Measurements from ENCODE around the gene FAM222B.

DNA sequence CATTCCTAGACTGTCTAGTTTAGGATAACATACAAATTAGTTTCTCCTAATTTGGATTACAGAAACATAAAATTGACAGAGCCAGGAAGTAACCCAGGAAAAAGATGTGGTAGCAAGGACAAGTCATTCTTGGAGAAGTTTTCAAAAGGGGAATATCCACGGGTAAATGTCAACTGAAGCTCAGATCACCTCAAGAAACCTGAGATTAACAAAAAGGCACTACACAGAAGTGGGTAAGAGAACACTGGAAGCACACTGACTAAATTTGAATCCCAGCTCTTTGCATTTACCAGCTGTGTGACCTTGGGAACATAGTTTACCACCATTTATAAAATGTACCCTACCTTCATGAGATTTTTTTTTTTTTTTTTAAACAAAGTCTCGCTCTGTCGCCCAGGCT lies 59.4 kb downstream of the FAM222B start:
- TF ChIP-seq, protein P1, sequence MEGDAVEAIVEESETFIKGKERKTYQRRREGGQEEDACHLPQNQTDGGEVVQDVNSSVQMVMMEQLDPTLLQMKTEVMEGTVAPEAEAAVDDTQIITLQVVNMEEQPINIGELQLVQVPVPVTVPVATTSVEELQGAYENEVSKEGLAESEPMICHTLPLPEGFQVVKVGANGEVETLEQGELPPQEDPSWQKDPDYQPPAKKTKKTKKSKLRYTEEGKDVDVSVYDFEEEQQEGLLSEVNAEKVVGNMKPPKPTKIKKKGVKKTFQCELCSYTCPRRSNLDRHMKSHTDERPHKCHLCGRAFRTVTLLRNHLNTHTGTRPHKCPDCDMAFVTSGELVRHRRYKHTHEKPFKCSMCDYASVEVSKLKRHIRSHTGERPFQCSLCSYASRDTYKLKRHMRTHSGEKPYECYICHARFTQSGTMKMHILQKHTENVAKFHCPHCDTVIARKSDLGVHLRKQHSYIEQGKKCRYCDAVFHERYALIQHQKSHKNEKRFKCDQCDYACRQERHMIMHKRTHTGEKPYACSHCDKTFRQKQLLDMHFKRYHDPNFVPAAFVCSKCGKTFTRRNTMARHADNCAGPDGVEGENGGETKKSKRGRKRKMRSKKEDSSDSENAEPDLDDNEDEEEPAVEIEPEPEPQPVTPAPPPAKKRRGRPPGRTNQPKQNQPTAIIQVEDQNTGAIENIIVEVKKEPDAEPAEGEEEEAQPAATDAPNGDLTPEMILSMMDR (IDR thresholded peaks at IDR 0.05; ENCODE audit: low read depth, low read length, missing input control): no peak
- TF ChIP-seq, protein P2, sequence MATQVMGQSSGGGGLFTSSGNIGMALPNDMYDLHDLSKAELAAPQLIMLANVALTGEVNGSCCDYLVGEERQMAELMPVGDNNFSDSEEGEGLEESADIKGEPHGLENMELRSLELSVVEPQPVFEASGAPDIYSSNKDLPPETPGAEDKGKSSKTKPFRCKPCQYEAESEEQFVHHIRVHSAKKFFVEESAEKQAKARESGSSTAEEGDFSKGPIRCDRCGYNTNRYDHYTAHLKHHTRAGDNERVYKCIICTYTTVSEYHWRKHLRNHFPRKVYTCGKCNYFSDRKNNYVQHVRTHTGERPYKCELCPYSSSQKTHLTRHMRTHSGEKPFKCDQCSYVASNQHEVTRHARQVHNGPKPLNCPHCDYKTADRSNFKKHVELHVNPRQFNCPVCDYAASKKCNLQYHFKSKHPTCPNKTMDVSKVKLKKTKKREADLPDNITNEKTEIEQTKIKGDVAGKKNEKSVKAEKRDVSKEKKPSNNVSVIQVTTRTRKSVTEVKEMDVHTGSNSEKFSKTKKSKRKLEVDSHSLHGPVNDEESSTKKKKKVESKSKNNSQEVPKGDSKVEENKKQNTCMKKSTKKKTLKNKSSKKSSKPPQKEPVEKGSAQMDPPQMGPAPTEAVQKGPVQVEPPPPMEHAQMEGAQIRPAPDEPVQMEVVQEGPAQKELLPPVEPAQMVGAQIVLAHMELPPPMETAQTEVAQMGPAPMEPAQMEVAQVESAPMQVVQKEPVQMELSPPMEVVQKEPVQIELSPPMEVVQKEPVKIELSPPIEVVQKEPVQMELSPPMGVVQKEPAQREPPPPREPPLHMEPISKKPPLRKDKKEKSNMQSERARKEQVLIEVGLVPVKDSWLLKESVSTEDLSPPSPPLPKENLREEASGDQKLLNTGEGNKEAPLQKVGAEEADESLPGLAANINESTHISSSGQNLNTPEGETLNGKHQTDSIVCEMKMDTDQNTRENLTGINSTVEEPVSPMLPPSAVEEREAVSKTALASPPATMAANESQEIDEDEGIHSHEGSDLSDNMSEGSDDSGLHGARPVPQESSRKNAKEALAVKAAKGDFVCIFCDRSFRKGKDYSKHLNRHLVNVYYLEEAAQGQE (IDR thresholded peaks at IDR 0.05): no peak
- no peak for TF ChIP-seq SP1 (IDR thresholded peaks at IDR 0.05)
- TF ChIP-seq TAF1 (conservative IDR thresholded peaks at IDR 0.05): no peak
- TF ChIP-seq YY1 (IDR thresholded peaks at IDR 0.05): no peak
- TF ChIP-seq RAD21 (IDR thresholded peaks at IDR 0.05): no peak
- TF ChIP-seq EGR1 (IDR thresholded peaks at IDR 0.05; ENCODE audit: low read depth in 2 of 2): no peak
- no peak for TF ChIP-seq FOXA2 (IDR thresholded peaks at IDR 0.05)
- TF ChIP-seq, protein P3, sequence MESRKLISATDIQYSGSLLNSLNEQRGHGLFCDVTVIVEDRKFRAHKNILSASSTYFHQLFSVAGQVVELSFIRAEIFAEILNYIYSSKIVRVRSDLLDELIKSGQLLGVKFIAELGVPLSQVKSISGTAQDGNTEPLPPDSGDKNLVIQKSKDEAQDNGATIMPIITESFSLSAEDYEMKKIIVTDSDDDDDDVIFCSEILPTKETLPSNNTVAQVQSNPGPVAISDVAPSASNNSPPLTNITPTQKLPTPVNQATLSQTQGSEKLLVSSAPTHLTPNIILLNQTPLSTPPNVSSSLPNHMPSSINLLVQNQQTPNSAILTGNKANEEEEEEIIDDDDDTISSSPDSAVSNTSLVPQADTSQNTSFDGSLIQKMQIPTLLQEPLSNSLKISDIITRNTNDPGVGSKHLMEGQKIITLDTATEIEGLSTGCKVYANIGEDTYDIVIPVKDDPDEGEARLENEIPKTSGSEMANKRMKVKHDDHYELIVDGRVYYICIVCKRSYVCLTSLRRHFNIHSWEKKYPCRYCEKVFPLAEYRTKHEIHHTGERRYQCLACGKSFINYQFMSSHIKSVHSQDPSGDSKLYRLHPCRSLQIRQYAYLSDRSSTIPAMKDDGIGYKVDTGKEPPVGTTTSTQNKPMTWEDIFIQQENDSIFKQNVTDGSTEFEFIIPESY (IDR thresholded peaks at IDR 0.05): no peak
- TF ChIP-seq NR2F2 (IDR thresholded peaks at IDR 0.05): no peak
- TF ChIP-seq GABPA (IDR thresholded peaks at IDR 0.05 in 1 of 2, conservative IDR thresholded peaks at IDR 0.05 in 1 of 2): no peak
- TF ChIP-seq, protein P4, sequence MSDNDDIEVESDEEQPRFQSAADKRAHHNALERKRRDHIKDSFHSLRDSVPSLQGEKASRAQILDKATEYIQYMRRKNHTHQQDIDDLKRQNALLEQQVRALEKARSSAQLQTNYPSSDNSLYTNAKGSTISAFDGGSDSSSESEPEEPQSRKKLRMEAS (IDR thresholded peaks at IDR 0.05): no peak

All from liver (tissue), 3 donors.